Colonic mucosa (tissue), 4 donors: ENCODE measurements around the gene GDF11. TPM values are rescaled to one million over a fixed set of nuclear protein-coding genes. Genes with fewer than 3 reads are reported as not detected.

ENCODE experiments used
- DNase-seq: peaks from one replicate; pipeline ENCODE4 v3.0.0-alpha.2; 2020
- H3K27ac ChIP-seq: fragments of 200-600 bp; one replicate; pipeline ENCODE4 v1.8.0; 2021
- H3K27me3 ChIP-seq: fragments of 200-600 bp; one replicate; pipeline ENCODE4 v1.8.0; 2021
- H3K36me3 ChIP-seq: fragments of 200-600 bp; one replicate; pipeline ENCODE4 v1.8.0; 2021
- H3K4me1 ChIP-seq: fragments of 200-600 bp; one replicate; pipeline ENCODE4 v1.8.0; 2021; ENCODE audit warnings: mild to moderate bottlenecking
- H3K4me3 ChIP-seq: fragments of 200-600 bp; one replicate; pipeline ENCODE4 v1.8.0; 2021
- H3K9ac ChIP-seq, 2 donors: one replicate each; pipeline ENCODE4 v1.7.0; 2013; ENCODE audit warnings: control low read depth in 2 of 2, low read depth in 2 of 2, low read length in 2 of 2
- H3K9me3 ChIP-seq: fragments of 200-600 bp; one replicate; pipeline ENCODE4 v1.8.0; 2021
- CTCF ChIP-seq: fragments of 200-600 bp; IDR thresholded peaks from one replicate; pipeline ENCODE4 v1.8.0; 2022; ENCODE audit warnings: antibody characterized with exemption, mild to moderate bottlenecking
- intact Hi-C: fragments of 100-400 bp; cut with DNase I; formaldehyde crosslinking; loops from one replicate; pipeline ENCODE4 v1.14.1; 2022
- total RNA-seq, 2 donors: library from RNA; stranded (reverse); fragmentation: NEBNext Ultra II Directional in 1 of 2; extraction: Animal tissue kit (Norgen Biotek cat#: 25700) in 1 of 2; gene quantifications; one replicate each; pipeline ENCODE4 v1.2.1, GENCODE V29; 2021
- donor health status: healthy.
- donor health status: DM: no; HTN: no; CAD: no.
- donor health status: DM: no; HTN: no; CAD: no.

GDF11 gene
- total RNA-seq, 2 donors from 2014 or later: 3.2 to 3.7 TPM

GRCh38 chr12:55777856-55778255 lies 34.9 kb downstream of the GDF11 start:
- Histone ChIP-seq H3K9me3 (no peaks in the 10 kb centered on the region), H3K4me3 (no peak overlapping the region), H3K4me1 (no peaks in the 10 kb centered on the region), H3K9ac (no peak overlapping the region), H3K27ac (no peak overlapping the region), H3K36me3 (no peaks in the 10 kb centered on the region), H3K27me3 (no peaks in the 10 kb centered on the region)
- DNase-seq: no peak
- intact Hi-C loops: no loop called here
- no peak for TF ChIP-seq CTCF

GRCh38 chr12:55780685-55781084 lies 37.8 kb downstream of the GDF11 start:
- Histone ChIP-seq H3K36me3 (no peaks in the 10 kb centered on the region), H3K9ac (no peak overlapping the region), H3K4me1 (no peaks in the 10 kb centered on the region), H3K27ac (no peak overlapping the region), H3K27me3 (no peaks in the 10 kb centered on the region), H3K4me3 (no peak overlapping the region), H3K9me3 (no peaks in the 10 kb centered on the region)
- no peak for TF ChIP-seq CTCF
- intact Hi-C loops: no loop called here
- no peak for DNase-seq

- no peak for TF ChIP-seq CTCF
- intact Hi-C loops: no loop called here
- Histone ChIP-seq H3K27me3 (no peaks in the 10 kb centered on the region), H3K9ac (no peak overlapping the region), H3K4me1 (no peaks in the 10 kb centered on the region), H3K27ac (no peak overlapping the region), H3K4me3 (no peak overlapping the region), H3K36me3 (peaks cover 18% of the 10 kb centered on the region), H3K9me3 (no peaks in the 10 kb centered on the region)
- no peak for DNase-seq
These were observed 45.6 kb downstream of the GDF11 start for GRCh38 chr12:55788546-55788945.

GRCh38 chr12:55789171-55789570 lies 46.2 kb downstream of the GDF11 start:
- H3K27me3 ChIP-seq: no peaks in the 10 kb centered on the region
- no peaks in the 10 kb centered on the region for H3K9me3 ChIP-seq
- intact Hi-C loops: no loop called here
- no peak overlapping the region for H3K9ac ChIP-seq
- peaks cover 18% of the 10 kb centered on the region for H3K36me3 ChIP-seq
- no peak for TF ChIP-seq CTCF
- H3K27ac ChIP-seq: no peak overlapping the region
- DNase-seq: no peak
- H3K4me3 ChIP-seq: no peak overlapping the region
- no peaks in the 10 kb centered on the region for H3K4me1 ChIP-seq

- H3K36me3 ChIP-seq: peaks cover 18% of the 10 kb centered on the region
- no peaks in the 10 kb centered on the region for H3K27me3 ChIP-seq
- H3K4me1 ChIP-seq: no peaks in the 10 kb centered on the region
- H3K4me3 ChIP-seq: no peak overlapping the region
- intact Hi-C loops: loop anchor here (5.0 kb wide), 1 partner anchor 48 kb away; the partner anchor contains the start of gene GDF11
- no peak overlapping the region for H3K27ac ChIP-seq
- TF ChIP-seq CTCF: no peak
- DNase-seq: no peak
- no peaks in the 10 kb centered on the region for H3K9me3 ChIP-seq
- H3K9ac ChIP-seq: no peak overlapping the region
These were observed 47.0 kb downstream of the GDF11 start for GRCh38 chr12:55789893-55790292.

- intact Hi-C loops: no loop called here
These were observed 53.0 kb downstream of the GDF11 start for GRCh38 chr12:55795950-55796349.

More at GRCh38 chr12:55795950-55796349, 53.0 kb downstream of the GDF11 start:
- no peak for TF ChIP-seq CTCF
- Histone ChIP-seq H3K9ac (no peak overlapping the region), H3K4me3 (no peak overlapping the region), H3K27ac (no peak overlapping the region), H3K27me3 (no peaks in the 10 kb centered on the region), H3K36me3 (peaks cover 6% of the 10 kb centered on the region), H3K4me1 (no peaks in the 10 kb centered on the region), H3K9me3 (no peaks in the 10 kb centered on the region)
- no peak for DNase-seq
